ENCODE data around the gene SMIM35. TPM values are rescaled to one million over a fixed set of nuclear protein-coding genes. Genes with fewer than 3 reads are reported as not detected.

The SMIM35 gene
- total and polyA plus RNA-seq, 2 of the 4 experiments (the other 2 are of a cell fraction): not detected

DNA sequence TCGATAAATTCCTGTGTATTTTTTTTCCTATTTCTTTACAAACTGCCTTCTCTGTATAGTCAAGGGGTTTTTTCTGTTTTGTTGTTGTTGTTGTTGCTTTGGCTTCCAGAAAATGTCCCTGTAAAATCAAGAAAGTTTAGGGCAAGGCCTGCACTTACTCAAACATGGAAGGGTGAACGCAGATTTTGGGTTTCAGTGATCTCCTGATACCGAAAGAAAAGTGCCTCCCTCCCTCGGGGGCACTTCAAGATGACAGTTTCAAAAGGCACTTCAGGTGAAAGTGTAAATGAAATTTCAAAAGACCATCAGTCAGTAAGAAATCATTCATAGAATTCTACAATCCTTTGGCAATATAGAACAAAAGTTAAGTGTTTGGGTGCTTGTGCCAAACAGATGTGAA is 53.3 kb downstream of the SMIM35 start:
- H4K8ac ChIP-seq (ENCODE audit: low read depth in 2 of 2, low read length in 2 of 2): no peak overlapping the region
- no peaks in the 10 kb centered on the region for H3K79me1 ChIP-seq (ENCODE audit: low read depth in 1 of 2, low read length in 2 of 2)
- CTCF ChIA-PET: no interaction called here
- H4K5ac ChIP-seq (ENCODE audit: low read depth, low read length): no peak overlapping the region
- no peak overlapping the region for H3K18ac ChIP-seq (ENCODE audit: low read depth, low read length)
- H3K23ac ChIP-seq (ENCODE audit: low read depth, low read length): no peak overlapping the region
- in situ Hi-C loops (cut with MboI; ENCODE audit: low sequenced_read_pairs) (no loop called here), dilution Hi-C loops (cut with HindIII; ENCODE audit: low sequenced_read_pairs, unreplicated experiment) (no loop called here), intact Hi-C loops (cut with micrococcal nuclease) (no loop called here)
- POLR2A ChIA-PET (ENCODE audit: unreplicated experiment): no interaction called here
- H2BK15ac ChIP-seq (ENCODE audit: low read depth, low read length): no peak overlapping the region
- H3K9me1 ChIP-seq (ENCODE audit: insufficient read depth, low read length): no peaks in the 10 kb centered on the region
- H2AK9ac ChIP-seq (replicated peaks; ENCODE audit: low read depth, low read length, poor library complexity): no peak overlapping the region
- H3K9me3 ChIP-seq (ENCODE audit: control insufficient read depth, insufficient read depth, low read length): no peaks in the 10 kb centered on the region
- no peak overlapping the region for H2BK120ac ChIP-seq (ENCODE audit: low read depth, low read length)
- no peaks in the 10 kb centered on the region for H4K20me1 ChIP-seq (ENCODE audit: insufficient read depth, low read length)
- no CpG with 5 or more reads among the region's 4 CpGs for whole genome bisulfite sequencing, 2 experiments (ENCODE audit: extremely low coverage in 2 of 2, insufficient read length in 1 of 2)
- ATAC-seq (ENCODE audit: low read depth): no peak
- no peak overlapping the region for H3K14ac ChIP-seq (replicated peaks; ENCODE audit: low read depth, low read length)
- no peak overlapping the region for H3K56ac ChIP-seq (ENCODE audit: extremely low read depth, insufficient read depth, low read length)
- no peak overlapping the region for H3K4me3 ChIP-seq (ENCODE audit: insufficient read depth, low read depth, low read length)
- no peak overlapping the region for H2BK20ac ChIP-seq (ENCODE audit: low read depth, low read length)
- no peak overlapping the region for H2AFZ ChIP-seq (replicated peaks; ENCODE audit: low read length, poor library complexity)
- no peak overlapping the region for H2AK5ac ChIP-seq (ENCODE audit: low read depth, low read length)
- BruUV-seq (replicated peaks): no TSS peak
- H2BK5ac ChIP-seq (ENCODE audit: low read depth, low read length, poor library complexity, severe bottlenecking): no peak overlapping the region
- no peak overlapping the region for H3K4ac ChIP-seq (ENCODE audit: low read depth, low read length)
- H3K4me2 ChIP-seq (ENCODE audit: low read depth, low read length): no peak overlapping the region
- peaks cover 2% of the 10 kb centered on the region; the same call in 1 of the 2 replicates for H3K27me3 ChIP-seq (ENCODE audit: control insufficient read depth, insufficient read depth, low read length)
- H3K36me3 ChIP-seq (ENCODE audit: control insufficient read depth, insufficient read depth, low read length): no peaks in the 10 kb centered on the region
- no peaks in the 10 kb centered on the region for H3K4me1 ChIP-seq (ENCODE audit: control insufficient read depth, insufficient read depth, low read length)
- no peak overlapping the region for H3K9ac ChIP-seq (ENCODE audit: low read depth, low read length)
- no peak for DNase-seq
- no peak overlapping the region for H4K91ac ChIP-seq (ENCODE audit: insufficient read depth, low read depth, low read length)
- no peak overlapping the region for H3K27ac ChIP-seq (ENCODE audit: insufficient read depth, low read length)
- TF ChIP-seq RAD21 (IDR thresholded peaks at IDR 0.05; ENCODE audit: low read length) (no peak), MAFK (IDR thresholded peaks at IDR 0.05; ENCODE audit: low read depth, low read length) (no peak), FOS (IDR thresholded peaks at IDR 0.05; ENCODE audit: low read depth, low read length) (no peak), RCOR1 (IDR thresholded peaks at IDR 0.05; ENCODE audit: insufficient replicate concordance, low read length) (no peak), NFE2L2 (IDR thresholded peaks at IDR 0.05; ENCODE audit: low read depth, low read length) (no peak), MAZ (IDR thresholded peaks at IDR 0.05; ENCODE audit: borderline replicate concordance, low read depth, low read length) (no peak), BHLHE40 (IDR thresholded peaks at IDR 0.05; ENCODE audit: low read depth, low read length) (no peak), RFX5 (IDR thresholded peaks at IDR 0.05; ENCODE audit: low read depth, low read length) (no peak), CEBPB (IDR thresholded peaks at IDR 0.05; ENCODE audit: low read depth, low read length) (no peak), POLR2A (IDR thresholded peaks at IDR 0.05; ENCODE audit: low read depth, low read length) (no peak), CHD1 (IDR thresholded peaks at IDR 0.05; ENCODE audit: low read depth, low read length) (no peak), SMC3 (IDR thresholded peaks at IDR 0.05; ENCODE audit: low read depth, low read length) (no peak), MXI1 (IDR thresholded peaks at IDR 0.05; ENCODE audit: borderline replicate concordance, low read depth, low read length) (no peak)
- TF ChIP-seq, protein P1, sequence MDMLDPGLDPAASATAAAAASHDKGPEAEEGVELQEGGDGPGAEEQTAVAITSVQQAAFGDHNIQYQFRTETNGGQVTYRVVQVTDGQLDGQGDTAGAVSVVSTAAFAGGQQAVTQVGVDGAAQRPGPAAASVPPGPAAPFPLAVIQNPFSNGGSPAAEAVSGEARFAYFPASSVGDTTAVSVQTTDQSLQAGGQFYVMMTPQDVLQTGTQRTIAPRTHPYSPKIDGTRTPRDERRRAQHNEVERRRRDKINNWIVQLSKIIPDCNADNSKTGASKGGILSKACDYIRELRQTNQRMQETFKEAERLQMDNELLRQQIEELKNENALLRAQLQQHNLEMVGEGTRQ (IDR thresholded peaks at IDR 0.05; ENCODE audit: low read depth, low read length): no peak
- TF ChIP-seq, protein P2, sequence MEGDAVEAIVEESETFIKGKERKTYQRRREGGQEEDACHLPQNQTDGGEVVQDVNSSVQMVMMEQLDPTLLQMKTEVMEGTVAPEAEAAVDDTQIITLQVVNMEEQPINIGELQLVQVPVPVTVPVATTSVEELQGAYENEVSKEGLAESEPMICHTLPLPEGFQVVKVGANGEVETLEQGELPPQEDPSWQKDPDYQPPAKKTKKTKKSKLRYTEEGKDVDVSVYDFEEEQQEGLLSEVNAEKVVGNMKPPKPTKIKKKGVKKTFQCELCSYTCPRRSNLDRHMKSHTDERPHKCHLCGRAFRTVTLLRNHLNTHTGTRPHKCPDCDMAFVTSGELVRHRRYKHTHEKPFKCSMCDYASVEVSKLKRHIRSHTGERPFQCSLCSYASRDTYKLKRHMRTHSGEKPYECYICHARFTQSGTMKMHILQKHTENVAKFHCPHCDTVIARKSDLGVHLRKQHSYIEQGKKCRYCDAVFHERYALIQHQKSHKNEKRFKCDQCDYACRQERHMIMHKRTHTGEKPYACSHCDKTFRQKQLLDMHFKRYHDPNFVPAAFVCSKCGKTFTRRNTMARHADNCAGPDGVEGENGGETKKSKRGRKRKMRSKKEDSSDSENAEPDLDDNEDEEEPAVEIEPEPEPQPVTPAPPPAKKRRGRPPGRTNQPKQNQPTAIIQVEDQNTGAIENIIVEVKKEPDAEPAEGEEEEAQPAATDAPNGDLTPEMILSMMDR (conservative IDR thresholded peaks at IDR 0.05; ENCODE audit: low read depth, low read length): no peak
